HCT116 (cell line): ENCODE results near the gene CTNND2. TPM values are rescaled to one million over a fixed set of nuclear protein-coding genes. Genes with fewer than 3 reads are reported as not detected.

Source experiments
- ATAC-seq: fragments of 200-7000 bp; cut with Tn5 transposase; 2 replicates; pipeline ENCODE4 v1.9.1; 2020; ENCODE audit warnings: mild to moderate bottlenecking, moderate library complexity
- BruUV-seq: library from RNA; stranded (reverse); fragments of 400-500 nt; replicated peaks from 2 replicates; lab custom pipeline; 2021; lab: Mats Ljungman, UMichigan
- CTCF ChIA-PET: fragments of 300-600 bp; sonication (Branson Sonifier 250); formaldehyde crosslinking; loops from one replicate; lab custom pipeline; 2021; ENCODE audit warnings: antibody characterized with exemption; lab: Charles Lee
- POLR2A ChIA-PET: fragments of 300-600, 350-600 bp; sonication (Branson Sonifier 250); formaldehyde crosslinking; loops from one replicate; lab custom pipeline; 2021; ENCODE audit warnings: antibody characterized with exemption; lab: Charles Lee
- RAD21 ChIA-PET, 2 experiments: fragments of 300-600 bp; sonication (Branson Sonifier 250); formaldehyde crosslinking; loops; one replicate each; lab custom pipeline; 2023; ENCODE audit warnings: low total read pairs in 2 of 2; ENCODE audit not compliant: uncharacterized antibody in 2 of 2, unreplicated experiment in 2 of 2, low non-redundant PET in 1 of 2; lab: Charles Lee
- DNase-seq: peaks from one replicate; pipeline ENCODE4 v3.0.0-alpha.2; 2010; ENCODE audit warnings: low read depth, low spot score
- H2AFZ ChIP-seq: fragments of 200-600 bp; shearing (Covaris generic), sonication (generic); 2 replicates; pipeline ENCODE4 v1.6.1; 2017; ENCODE audit warnings: low read depth, mixed run types, mixed read lengths, antibody characterized with exemption, low read length; ENCODE audit not compliant: poor library complexity, severe bottlenecking
- H3K27ac ChIP-seq: 2 replicates; pipeline ENCODE4 v1.5.1; 2012; ENCODE audit warnings: low read depth, low read length
- H3K27me3 ChIP-seq: fragments of 200-600 bp; sonication (generic); 2 replicates; pipeline ENCODE4 v1.6.1; 2016; ENCODE audit warnings: mixed run types, low read length, mixed read lengths; ENCODE audit not compliant: insufficient read depth
- H3K36me3 ChIP-seq, 2 experiments: fragments of 200-500 bp in 1 of 2; fragments of 200-600 bp in 1 of 2; sonication (Bioruptor generic) in 1 of 2; sonication (generic) in 1 of 2; 2 replicates each; pipeline versions ENCODE4 v1.5.1 to v1.6.1; 2014 to 2016; ENCODE audit warnings: low read length in 2 of 2, inconsistent platforms in 1 of 2, mixed read lengths in 1 of 2, mixed run types in 1 of 2; ENCODE audit not compliant: insufficient read depth in 2 of 2, control insufficient read depth in 1 of 2
- H3K4me1 ChIP-seq, 2 experiments: fragments of 200-600 bp in 1 of 2; sonication (generic) in 1 of 2; 2 replicates each; pipeline versions ENCODE4 v1.5.1 to v1.6.1; 2012 to 2017; ENCODE audit warnings: low read length in 2 of 2, inconsistent platforms in 1 of 2, mild to moderate bottlenecking in 1 of 2, mixed read lengths in 1 of 2, mixed run types in 1 of 2, moderate library complexity in 1 of 2; ENCODE audit not compliant: insufficient read depth in 2 of 2, control insufficient read depth in 1 of 2
- H3K4me2 ChIP-seq: fragments of 200-600 bp; sonication (generic); 2 replicates; pipeline ENCODE4 v1.6.1; 2017; ENCODE audit warnings: mixed run types, low read length, mixed read lengths
- H3K4me3 ChIP-seq, 2 experiments: fragments of 200-600 bp in 1 of 2; sonication (generic) in 1 of 2; replicated peaks in 1 of 2; 2 replicates each; pipeline ENCODE4 v1.5.1; 2011 to 2016; ENCODE audit warnings: low read length in 2 of 2, control low read depth in 1 of 2, low read depth in 1 of 2, mild to moderate bottlenecking in 1 of 2, mixed read lengths in 1 of 2, mixed run types in 1 of 2
- H3K79me2 ChIP-seq: fragments of 200-600 bp; sonication (generic); 2 replicates; pipeline ENCODE4 v1.6.1; 2017; ENCODE audit warnings: mild to moderate bottlenecking, mixed run types, low read length, moderate library complexity, mixed read lengths; ENCODE audit not compliant: insufficient read depth
- H3K9ac ChIP-seq: fragments of 200-600 bp; sonication (generic); 2 replicates; pipeline ENCODE4 v1.6.1; 2016; ENCODE audit warnings: low read length, mixed read lengths
- H3K9me2 ChIP-seq: fragments of 200-600 bp; sonication (generic), shearing (Covaris generic); 2 replicates; pipeline ENCODE4 v1.6.1; 2017; ENCODE audit warnings: mixed run types, mild to moderate bottlenecking, moderate library complexity; ENCODE audit not compliant: insufficient read depth
- H3K9me3 ChIP-seq, 2 experiments: fragments of 200-500 bp in 1 of 2; fragments of 200-600 bp in 1 of 2; sonication (Bioruptor generic) in 1 of 2; sonication (generic) in 1 of 2; 2 replicates each; pipeline ENCODE4 v1.6.1; 2014 to 2017; ENCODE audit warnings: low read length in 2 of 2, mixed read lengths in 2 of 2, inconsistent platforms in 1 of 2, low read depth in 1 of 2, mild to moderate bottlenecking in 1 of 2, mixed run types in 1 of 2, moderate library complexity in 1 of 2; ENCODE audit not compliant: control insufficient read depth in 1 of 2, insufficient read depth in 1 of 2
- H4K20me1 ChIP-seq: fragments of 200-600 bp; sonication (generic), shearing (Covaris generic); 2 replicates; pipeline ENCODE4 v1.6.1; 2017; ENCODE audit warnings: mixed run types, mild to moderate bottlenecking, moderate library complexity; ENCODE audit not compliant: insufficient read depth
- CBX3 ChIP-seq: IDR thresholded peaks from 2 replicates; pipeline ENCODE4 v1.6.1; 2012; ENCODE audit warnings: low read depth
- EGR1 ChIP-seq: IDR thresholded peaks from 2 replicates; pipeline ENCODE4 v1.6.1; 2012; ENCODE audit warnings: low read depth
- ELF1 ChIP-seq: IDR thresholded peaks from 2 replicates; pipeline ENCODE4 v1.6.1; 2012; ENCODE audit warnings: low read depth, borderline replicate concordance
- EZH2 ChIP-seq: fragments of 200-600 bp; sonication (generic); IDR thresholded peaks from 2 replicates; pipeline ENCODE4 v1.6.1; 2017; ENCODE audit warnings: antibody characterized with exemption, mixed run types
- EZH2phosphoT487 ChIP-seq: fragments of 200-600 bp; IDR thresholded peaks from 2 replicates; pipeline ENCODE4 v1.6.1; 2018; ENCODE audit warnings: antibody characterized with exemption, borderline replicate concordance
- POLR2A ChIP-seq: IDR thresholded peaks from 2 replicates; pipeline ENCODE4 v1.7.0; 2011; ENCODE audit warnings: borderline replicate concordance; ENCODE audit not compliant: insufficient read depth, insufficient read length; ENCODE audit errors: extremely low read depth
- SP1 ChIP-seq: IDR thresholded peaks from 2 replicates; pipeline ENCODE4 v1.6.1; 2012; ENCODE audit warnings: low read depth
- intact Hi-C: fragments of 100-400 bp; cut with micrococcal nuclease; formaldehyde crosslinking; loops from 2 replicates; pipeline ENCODE4 v1.10.0; 2022
- total RNA-seq: library from RNA; stranded (reverse); gene quantifications from one replicate; pipeline ENCODE4 v1.2.1, GENCODE V29; 2021; ENCODE audit not compliant: unreplicated experiment
- TF ChIP-seq, protein P1 (sequence below): IDR thresholded peaks from 2 replicates; pipeline ENCODE4 v1.6.1; 2011; ENCODE audit warnings: mild to moderate bottlenecking, low read length, moderate library complexity; ENCODE audit not compliant: insufficient replicate concordance; ENCODE audit errors: extremely low read depth
- TF ChIP-seq, protein P2 (sequence below): IDR thresholded peaks from 2 replicates; pipeline ENCODE4 v1.6.1; 2012
- TF ChIP-seq, protein P3 (sequence below), 3 experiments: fragments of 200-600 bp in 1 of 3; sonication (generic) in 1 of 3; IDR thresholded peaks in 2 of 3; conservative IDR thresholded peaks in 1 of 3; 2 replicates each; pipeline ENCODE4 v1.5.1; 2012 to 2017; ENCODE audit warnings: low read depth in 2 of 3, low read length in 2 of 3, antibody characterized with exemption in 1 of 3, borderline replicate concordance in 1 of 3, control low read depth in 1 of 3, mild to moderate bottlenecking in 1 of 3, mixed read lengths in 1 of 3, mixed run types in 1 of 3, moderate library complexity in 1 of 3; ENCODE audit not compliant: insufficient read depth in 1 of 3

The CTNND2 gene
- total RNA-seq, 1 experiment from 2014 or later = not detected

DNA sequence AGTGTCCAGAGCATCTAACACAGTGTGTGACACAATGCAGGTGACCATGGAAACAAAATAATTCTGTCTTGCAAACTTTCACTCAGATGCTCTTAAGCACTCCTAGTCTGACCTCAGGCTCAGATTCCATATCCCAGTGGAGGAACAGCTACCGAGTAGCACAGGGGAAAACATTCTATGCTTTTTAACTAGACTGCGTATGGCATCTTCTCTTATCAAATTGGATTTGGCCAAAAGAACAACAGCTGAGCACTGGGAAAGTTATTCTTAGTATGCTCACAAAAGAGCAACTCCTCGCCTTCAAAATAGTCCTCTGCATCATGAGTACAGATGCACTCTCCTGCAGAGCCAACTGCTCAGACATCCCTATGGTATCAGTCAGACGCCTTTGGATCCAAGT lies 615.0 kb downstream of the CTNND2 start:
- Histone ChIP-seq H3K4me2 (no peak overlapping the region), H3K79me2 (no peaks in the 10 kb centered on the region), H3K9me3 (no peaks in the 10 kb centered on the region), H3K27me3 (no peaks in the 10 kb centered on the region), H3K4me1 (no peaks in the 10 kb centered on the region), H3K4me3 (no peak overlapping the region), H3K27ac (no peak overlapping the region), H2AFZ (no peak overlapping the region), H3K9me2 (no peaks in the 10 kb centered on the region), H3K36me3 (no peaks in the 10 kb centered on the region), H3K9ac (no peak overlapping the region), H4K20me1 (no peaks in the 10 kb centered on the region)
- DNase-seq (no peak), ATAC-seq (no peak)
- intact Hi-C loops = no loop called here
- BruUV-seq = no TSS peak
- TF ChIP-seq CBX3 (no peak), POLR2A (no peak), EZH2phosphoT487 (no peak), EGR1 (no peak), ELF1 (no peak), SP1 (no peak), EZH2 (no peak)
- TF ChIP-seq, protein P1, sequence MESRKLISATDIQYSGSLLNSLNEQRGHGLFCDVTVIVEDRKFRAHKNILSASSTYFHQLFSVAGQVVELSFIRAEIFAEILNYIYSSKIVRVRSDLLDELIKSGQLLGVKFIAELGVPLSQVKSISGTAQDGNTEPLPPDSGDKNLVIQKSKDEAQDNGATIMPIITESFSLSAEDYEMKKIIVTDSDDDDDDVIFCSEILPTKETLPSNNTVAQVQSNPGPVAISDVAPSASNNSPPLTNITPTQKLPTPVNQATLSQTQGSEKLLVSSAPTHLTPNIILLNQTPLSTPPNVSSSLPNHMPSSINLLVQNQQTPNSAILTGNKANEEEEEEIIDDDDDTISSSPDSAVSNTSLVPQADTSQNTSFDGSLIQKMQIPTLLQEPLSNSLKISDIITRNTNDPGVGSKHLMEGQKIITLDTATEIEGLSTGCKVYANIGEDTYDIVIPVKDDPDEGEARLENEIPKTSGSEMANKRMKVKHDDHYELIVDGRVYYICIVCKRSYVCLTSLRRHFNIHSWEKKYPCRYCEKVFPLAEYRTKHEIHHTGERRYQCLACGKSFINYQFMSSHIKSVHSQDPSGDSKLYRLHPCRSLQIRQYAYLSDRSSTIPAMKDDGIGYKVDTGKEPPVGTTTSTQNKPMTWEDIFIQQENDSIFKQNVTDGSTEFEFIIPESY = no peak
- TF ChIP-seq, protein P2, sequence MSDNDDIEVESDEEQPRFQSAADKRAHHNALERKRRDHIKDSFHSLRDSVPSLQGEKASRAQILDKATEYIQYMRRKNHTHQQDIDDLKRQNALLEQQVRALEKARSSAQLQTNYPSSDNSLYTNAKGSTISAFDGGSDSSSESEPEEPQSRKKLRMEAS = no peak
- TF ChIP-seq, protein P3, sequence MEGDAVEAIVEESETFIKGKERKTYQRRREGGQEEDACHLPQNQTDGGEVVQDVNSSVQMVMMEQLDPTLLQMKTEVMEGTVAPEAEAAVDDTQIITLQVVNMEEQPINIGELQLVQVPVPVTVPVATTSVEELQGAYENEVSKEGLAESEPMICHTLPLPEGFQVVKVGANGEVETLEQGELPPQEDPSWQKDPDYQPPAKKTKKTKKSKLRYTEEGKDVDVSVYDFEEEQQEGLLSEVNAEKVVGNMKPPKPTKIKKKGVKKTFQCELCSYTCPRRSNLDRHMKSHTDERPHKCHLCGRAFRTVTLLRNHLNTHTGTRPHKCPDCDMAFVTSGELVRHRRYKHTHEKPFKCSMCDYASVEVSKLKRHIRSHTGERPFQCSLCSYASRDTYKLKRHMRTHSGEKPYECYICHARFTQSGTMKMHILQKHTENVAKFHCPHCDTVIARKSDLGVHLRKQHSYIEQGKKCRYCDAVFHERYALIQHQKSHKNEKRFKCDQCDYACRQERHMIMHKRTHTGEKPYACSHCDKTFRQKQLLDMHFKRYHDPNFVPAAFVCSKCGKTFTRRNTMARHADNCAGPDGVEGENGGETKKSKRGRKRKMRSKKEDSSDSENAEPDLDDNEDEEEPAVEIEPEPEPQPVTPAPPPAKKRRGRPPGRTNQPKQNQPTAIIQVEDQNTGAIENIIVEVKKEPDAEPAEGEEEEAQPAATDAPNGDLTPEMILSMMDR (IDR thresholded peaks at IDR 0.05 in 2 of 3, conservative IDR thresholded peaks at IDR 0.05 in 1 of 3; ENCODE audit: borderline replicate concordance in 1 of 3, insufficient read depth in 1 of 3, low read depth in 2 of 3, low read length in 2 of 3) = no peak
- ChIA-PET RAD21 (no interaction called here), POLR2A (no interaction called here), CTCF (no interaction called here)
